SK-N-SH (cell line): ENCODE data around the gene POLN. TPM values are rescaled to one million over a fixed set of nuclear protein-coding genes. Genes with fewer than 3 reads are reported as not detected.

Experiments
- CTCF ChIA-PET: fragments of 300-600, 350-600 bp; formaldehyde crosslinking; extraction: SDS; loops from one replicate; lab custom pipeline; 2021; lab: Yijun Ruan, JAX
- POLR2A ChIA-PET: fragments of 350-600 bp; sonication (Branson Sonifier 250); formaldehyde crosslinking; extraction: SDS; loops from one replicate; lab custom pipeline; 2020; ENCODE audit warnings: antibody characterized with exemption, inconsistent platforms; lab: Yijun Ruan, JAX
- DNase-seq: peaks from one replicate; pipeline ENCODE4 v3.0.0; 2012
- H2AFZ ChIP-seq: fragments of 200-600 bp; sonication (generic); 2 replicates; pipeline ENCODE4 v1.8.1; 2016; ENCODE audit warnings: antibody characterized with exemption, mild to moderate bottlenecking, low read depth
- H3F3A ChIP-seq: fragments of 200-600 bp; sonication (generic); replicated peaks from 2 replicates; pipeline ENCODE3; 2016; ENCODE audit warnings: antibody characterized with exemption, mild to moderate bottlenecking; ENCODE audit not compliant: insufficient read depth
- H3K27ac ChIP-seq, 2 experiments: fragments of 200-500 bp in 1 of 2; fragments of 200-600 bp in 1 of 2; sonication (Bioruptor generic) in 1 of 2; sonication (generic), shearing (Covaris generic) in 1 of 2; 2 replicates each; pipeline versions ENCODE4 v1.5.1 to v1.6.1; 2014 to 2016; ENCODE audit warnings: low read depth in 2 of 2, inconsistent platforms in 1 of 2, low read length in 1 of 2, mild to moderate bottlenecking in 1 of 2, mixed read lengths in 1 of 2
- H3K27me3 ChIP-seq: fragments of 200-600 bp; sonication (generic), shearing (Covaris generic); 2 replicates; pipeline ENCODE4 v1.6.1; 2016; ENCODE audit warnings: mixed run types; ENCODE audit not compliant: insufficient read depth
- H3K36me3 ChIP-seq, 2 experiments: fragments of 200-500 bp in 1 of 2; fragments of 200-600 bp in 1 of 2; sonication (Bioruptor generic) in 1 of 2; sonication (generic) in 1 of 2; replicated peaks in 1 of 2; 2 replicates each; pipeline versions ENCODE3 to v1.5.1; 2014 to 2016; ENCODE audit warnings: low read length in 1 of 2, mild to moderate bottlenecking in 1 of 2; ENCODE audit not compliant: insufficient read depth in 2 of 2, control insufficient read depth in 1 of 2
- H3K4me1 ChIP-seq, 2 experiments: fragments of 200-500 bp in 1 of 2; fragments of 200-600 bp in 1 of 2; sonication (Bioruptor generic) in 1 of 2; sonication (generic), shearing (Covaris generic) in 1 of 2; 2 replicates each; pipeline versions ENCODE4 v1.5.1 to v1.6.1; 2014 to 2016; ENCODE audit warnings: low read depth in 1 of 2, low read length in 1 of 2, mixed run types in 1 of 2; ENCODE audit not compliant: insufficient read depth in 2 of 2, control insufficient read depth in 1 of 2
- H3K4me2 ChIP-seq: fragments of 200-600 bp; sonication (generic), shearing (Covaris generic); 2 replicates; pipeline ENCODE4 v1.6.1; 2017; ENCODE audit warnings: mixed run types
- H3K4me3 ChIP-seq, 2 experiments: fragments of 200-500 bp in 1 of 2; fragments of 200-600 bp in 1 of 2; sonication (Bioruptor generic) in 1 of 2; sonication (generic), shearing (Covaris generic) in 1 of 2; 2 replicates each; pipeline versions ENCODE4 v1.5.1 to v1.8.1; 2014 to 2016; ENCODE audit warnings: low read depth in 2 of 2, inconsistent platforms in 1 of 2, low read length in 1 of 2, mild to moderate bottlenecking in 1 of 2, mixed read lengths in 1 of 2, moderate library complexity in 1 of 2
- H3K79me2 ChIP-seq: fragments of 200-600 bp; sonication (generic); 2 replicates; pipeline ENCODE4 v1.8.1; 2017; ENCODE audit warnings: mild to moderate bottlenecking; ENCODE audit not compliant: insufficient read depth
- H3K9ac ChIP-seq: fragments of 200-600 bp; sonication (generic); 2 replicates; pipeline ENCODE4 v1.6.1; 2017; ENCODE audit warnings: mixed run types
- H3K9me2 ChIP-seq: fragments of 200-600 bp; sonication (generic); 2 replicates; pipeline ENCODE4 v1.6.1; 2017; ENCODE audit warnings: mixed run types
- H3K9me3 ChIP-seq: fragments of 200-600 bp; sonication (generic); 2 replicates; pipeline ENCODE4 v1.6.1; 2017; ENCODE audit warnings: mixed run types, mild to moderate bottlenecking, moderate library complexity
- H4K20me1 ChIP-seq: fragments of 200-600 bp; sonication (generic); 2 replicates; pipeline ENCODE4 v1.6.1; 2017; ENCODE audit warnings: mild to moderate bottlenecking, mixed run types; ENCODE audit not compliant: insufficient read depth
- EP300 ChIP-seq, 2 experiments: IDR thresholded peaks; 2 replicates each; pipeline versions ENCODE4 v1.4.0 to v1.6.1; 2012; ENCODE audit warnings: borderline replicate concordance in 1 of 2, low read depth in 1 of 2, low read length in 1 of 2
- EZH2phosphoT487 ChIP-seq: fragments of 200-600 bp; sonication (generic); IDR thresholded peaks from 2 replicates; pipeline ENCODE4 v1.6.1; 2017; ENCODE audit warnings: low read depth, mixed run types, mild to moderate bottlenecking, antibody characterized with exemption, moderate library complexity, borderline replicate concordance
- FOSL2 ChIP-seq: IDR thresholded peaks from 2 replicates; pipeline ENCODE4 v1.4.0; 2012; ENCODE audit warnings: low read depth, mild to moderate bottlenecking, moderate library complexity, borderline replicate concordance
- FOXM1 ChIP-seq: IDR thresholded peaks from 2 replicates; pipeline ENCODE4 v1.4.0; 2012; ENCODE audit warnings: low read depth, mild to moderate bottlenecking
- GABPA ChIP-seq: IDR thresholded peaks from 2 replicates; pipeline ENCODE4 v1.4.0; 2012; ENCODE audit warnings: low read depth, mild to moderate bottlenecking
- GATA2 ChIP-seq: sonication (generic); formaldehyde crosslinking; IDR thresholded peaks from 2 replicates; pipeline ENCODE4 v1.5.0; 2020; ENCODE audit warnings: mild to moderate bottlenecking, missing genetic modification reagents
- JUND ChIP-seq: IDR thresholded peaks from 2 replicates; pipeline ENCODE4 v1.4.0; 2012
- MEF2A ChIP-seq: IDR thresholded peaks from 2 replicates; pipeline ENCODE4 v1.4.0; 2012; ENCODE audit warnings: low read depth, borderline replicate concordance
- MXI1 ChIP-seq: IDR thresholded peaks from 2 replicates; pipeline ENCODE4 v1.6.1; 2012; ENCODE audit warnings: mild to moderate bottlenecking, low read depth, low read length, improper control_type of control experiment
- NFIC ChIP-seq: IDR thresholded peaks from 2 replicates; pipeline ENCODE4 v1.4.0; 2012; ENCODE audit warnings: borderline replicate concordance
- PBX3 ChIP-seq: IDR thresholded peaks from 2 replicates; pipeline ENCODE4; 2012
- RAD21 ChIP-seq: IDR thresholded peaks from 2 replicates; pipeline ENCODE4 v1.6.1; 2012; ENCODE audit warnings: mild to moderate bottlenecking, low read length
- RCOR1 ChIP-seq: fragments of 150-350 bp; IDR thresholded peaks from 2 replicates; pipeline ENCODE4 v1.6.1; 2017; ENCODE audit warnings: antibody characterized with exemption, low read length
- RFX5 ChIP-seq: IDR thresholded peaks from 2 replicates; pipeline ENCODE4 v1.6.1; 2012; ENCODE audit warnings: mild to moderate bottlenecking, improper control_type of control experiment, low read length
- SIN3A ChIP-seq: IDR thresholded peaks from 2 replicates; pipeline ENCODE4 v1.6.1; 2012; ENCODE audit warnings: low read depth, mild to moderate bottlenecking, low read length, moderate library complexity, borderline replicate concordance
- TCF12 ChIP-seq: IDR thresholded peaks from 2 replicates; pipeline ENCODE4 v1.4.0; 2012
- ZBTB33 ChIP-seq: IDR thresholded peaks from 2 replicates; pipeline ENCODE4 v1.4.0; 2012; ENCODE audit warnings: low read depth, borderline replicate concordance
- WGBS: methylation state at CpG from one replicate; pipeline ENCODE4 v1.1.6; 2017; ENCODE audit warnings: low lambda C conversion rate; 5-methylcytosine and 5-hydroxymethylcytosine counted together
- polyA plus RNA-seq, 3 experiments: library from polyadenylated mRNA; depleted of rRNA; stranded (reverse); fragments of >200 nt; gene quantifications; 2 replicates each; pipeline ENCODE4 v1.2.3, GENCODE V29; 2012

POLN gene
- polyA plus RNA-seq, 1 of the 3 experiments (the other 2 are of a cell fraction): 0.67 TPM

GRCh38 chr4:2076908-2077536 is 164.9 kb downstream of the POLN start:
- no peak overlapping the region for H2AFZ ChIP-seq
- no peak overlapping the region for H3K4me3 ChIP-seq
- no peak overlapping the region for H3K4me2 ChIP-seq
- no peaks in the 10 kb centered on the region for H4K20me1 ChIP-seq
- WGBS: 46% methylated on average over 2 of the region's 9 CpGs
- no peaks in the 10 kb centered on the region for H3K9me2 ChIP-seq
- no peaks in the 10 kb centered on the region for H3K9me3 ChIP-seq
- TF ChIP-seq RFX5 (no peak), NFIC (no peak), ZBTB33 (no peak), TCF12 (no peak), FOXM1 (no peak), RCOR1 (no peak), JUND (no peak), MEF2A (no peak), PBX3 (no peak), RAD21 (no peak), EP300 (IDR thresholded peaks at IDR 0.05; ENCODE audit: borderline replicate concordance in 1 of 2, low read depth in 1 of 2, low read length in 1 of 2) (no peak), FOSL2 (no peak), SIN3A (no peak), MXI1 (no peak), EZH2phosphoT487 (no peak), GATA2 (CRISPR knock-in tag) (no peak), GABPA (no peak)
- H3K27me3 ChIP-seq: no peaks in the 10 kb centered on the region
- H3F3A ChIP-seq: no peaks in the 10 kb centered on the region
- no peaks in the 10 kb centered on the region for H3K36me3 ChIP-seq
- no peaks in the 10 kb centered on the region for H3K4me1 ChIP-seq
- ChIA-PET POLR2A (no interaction called here), CTCF (interaction anchor here (1.2 kb wide), 1 partner anchor 7 kb away, joined by 3 read pairs; no protein-coding TSS in a partner anchor)
- no peak for DNase-seq
- H3K9ac ChIP-seq: no peak overlapping the region
- H3K79me2 ChIP-seq: no peaks in the 10 kb centered on the region
- no peak overlapping the region for H3K27ac ChIP-seq
